K562 (cell line): ENCODE measurements around the gene CRAMP1. TPM values are rescaled to one million over a fixed set of nuclear protein-coding genes. Genes with fewer than 3 reads are reported as not detected.

Experiments
- MAZ ChIP-seq, 2 experiments: fragments of 450-650 bp in 1 of 2; sonication (generic) in 1 of 2; formaldehyde crosslinking; IDR thresholded peaks in 1 of 2; conservative IDR thresholded peaks in 1 of 2; 2 replicates each; pipeline versions ENCODE4 v1.4.0 to v1.5.0; 2020; ENCODE audit warnings: mild to moderate bottlenecking in 1 of 2, missing genetic modification reagents in 1 of 2
- NR4A1 ChIP-seq, 2 experiments: fragments of 250-450 bp in 1 of 2; fragments of 450-650 bp in 1 of 2; sonication (Bioruptor Pico) in 1 of 2; IDR thresholded peaks; 2 replicates each; pipeline versions ENCODE4 v1.4.0 to v1.6.1; 2016 to 2020; ENCODE audit warnings: mild to moderate bottlenecking in 2 of 2, missing compliant biosample characterization in 1 of 2, missing genetic modification characterization in 1 of 2, moderate library complexity in 1 of 2
- RERE ChIP-seq: sonication (generic); formaldehyde crosslinking; IDR thresholded peaks from 2 replicates; pipeline ENCODE4 v1.8.0; 2023; ENCODE audit warnings: missing genetic modification reagents, mild to moderate bottlenecking, borderline replicate concordance
- SRF ChIP-seq, 2 experiments: fragments of 250-450, 450-650 bp in 1 of 2; sonication (Bioruptor Pico) in 1 of 2; sonication (generic) in 1 of 2; formaldehyde crosslinking; IDR thresholded peaks; 2 replicates each; pipeline versions ENCODE4 v1.5.0 to v1.5.1; 2020 to 2022; ENCODE audit warnings: mild to moderate bottlenecking in 1 of 2, missing genetic modification reagents in 1 of 2
- ZBTB40 ChIP-seq, 2 experiments: fragments of 450-650 bp in 1 of 2; sonication (generic) in 1 of 2; formaldehyde crosslinking in 1 of 2; IDR thresholded peaks; 2 replicates each; pipeline versions ENCODE4 v1.7.1 to v1.9.0; 2016 to 2022; ENCODE audit warnings: inconsistent platforms in 1 of 2, mild to moderate bottlenecking in 1 of 2, missing genetic modification reagents in 1 of 2
- ZNF384 ChIP-seq: IDR thresholded peaks from 2 replicates; pipeline ENCODE4 v1.6.1; 2012; ENCODE audit warnings: low read depth, low read length, improper control_type of control experiment
- polyA plus RNA-seq, 8 experiments: library from polyadenylated mRNA; depleted of rRNA in 4 of 8; stranded (reverse) in 5 of 8; unstranded in 3 of 8; fragments of >200 nt; fragmentation: Nextera tagmentation in 2 of 8; fragmentation: Illumina TruSeq in 1 of 8; extraction: Ambion mirVana in 2 of 8; extraction: Trizol in 1 of 8; gene quantifications; 2 replicates each; pipeline versions ENCODE4 v1.2.1 to v1.2.3, GENCODE V29; 2011 to 2014; ENCODE audit warnings: inconsistent platforms in 1 of 8, missing spikeins in 1 of 8
- total RNA-seq, 7 experiments: library from RNA; depleted of rRNA in 6 of 7; stranded (reverse); fragments of >200 nt in 6 of 7; fragmentation: Illumina TruSeq in 2 of 7; extraction: Trizol in 2 of 7; gene quantifications; 2 replicates each; pipeline versions ENCODE4 v1.2.1 to v1.2.3, GENCODE V29; 2011 to 2021; ENCODE audit warnings: low replicate concordance in 1 of 7

CRAMP1 gene
- total and polyA plus RNA-seq, 9 of the 15 experiments (the other 6 are each of a cell fraction or from before 2014, with no cell fraction given) = 0.52 to 20.8 (median 7.5) TPM

GRCh38 chr16:1612320-1613111 lies at the start of gene CRAMP1 (continued):
- TF ChIP-seq RERE (CRISPR knock-in tag) (no peak), NR4A1 (CRISPR knock-in tag; IDR thresholded peaks at IDR 0.05) (no peak), NR4A1 (tag; IDR thresholded peaks at IDR 0.05) (no peak), SRF (CRISPR knock-in tag; IDR thresholded peaks at IDR 0.05) (no peak), MAZ (CRISPR knock-in tag; conservative IDR thresholded peaks at IDR 0.05 in 1 of 2, IDR thresholded peaks at IDR 0.05 in 1 of 2) (peak in 1 of 2 experiments; percentile 58; a peak in 1 of 4 replicates), ZBTB40 (IDR thresholded peaks at IDR 0.05) (0 out of 2 replicates have a peak, but pooled peaks have one; percentile 14), ZBTB40 (CRISPR knock-in tag; IDR thresholded peaks at IDR 0.05) (no peak), ZNF384 (no peak)
